ENCODE data around the gene MYL7.
"Not testable (repeated sequence)": the region's sequence is repeated elsewhere in the genome, so short reads cannot be mapped to it uniquely, and the experiment has no call there.

Gene MYL7

GRCh38 chr7:44132039-44132438 is 9.1 kb downstream of the MYL7 start:
- H3K36me3 ChIP-seq (ENCODE audit: insufficient read depth) = no peaks in the 10 kb centered on the region
- no peaks in the 10 kb centered on the region for H3K4me1 ChIP-seq (ENCODE audit: low read depth, poor library complexity, severe bottlenecking)
- H3K4me3 ChIP-seq (IDR thresholded peaks at IDR 0.05; ENCODE audit: insufficient read depth, low read depth, low read length) = no peak overlapping the region
- H3K27me3 ChIP-seq (ENCODE audit: insufficient read depth, low read depth) = no peaks in the 10 kb centered on the region
- H2AFZ ChIP-seq (ENCODE audit: low read depth) = no peak overlapping the region
- H3K4me2 ChIP-seq = no peak overlapping the region
- TF ChIP-seq CTCF (conservative IDR thresholded peaks at IDR 0.05; ENCODE audit: low read depth, low read length) = no peak
- no peak overlapping the region for H3K9ac ChIP-seq
- H4K20me1 ChIP-seq (ENCODE audit: insufficient read depth) = no peaks in the 10 kb centered on the region
- no peak overlapping the region for H3K27ac ChIP-seq
- H3K79me2 ChIP-seq (ENCODE audit: insufficient read depth, low read depth) = no peaks in the 10 kb centered on the region

GRCh38 chr7:44131173-44132029 is 9.7 kb downstream of the MYL7 start:
- TF ChIP-seq CTCF (conservative IDR thresholded peaks at IDR 0.05; ENCODE audit: low read depth, low read length) = no peak; the same call in 1 of the 2 replicates
- Histone ChIP-seq H3K36me3 (ENCODE audit: insufficient read depth) (no peaks in the 10 kb centered on the region), H3K27ac (no peak overlapping the region), H4K20me1 (ENCODE audit: insufficient read depth) (no peaks in the 10 kb centered on the region), H3K79me2 (ENCODE audit: insufficient read depth, low read depth) (no peaks in the 10 kb centered on the region), H3K9ac (no peak overlapping the region), H3K4me1 (ENCODE audit: low read depth, poor library complexity, severe bottlenecking) (no peaks in the 10 kb centered on the region), H3K4me3 (IDR thresholded peaks at IDR 0.05; ENCODE audit: insufficient read depth, low read depth, low read length) (no peak overlapping the region), H3K27me3 (ENCODE audit: insufficient read depth, low read depth) (no peaks in the 10 kb centered on the region), H2AFZ (ENCODE audit: low read depth) (no peak overlapping the region), H3K4me2 (no peak overlapping the region)

- H3K36me3 ChIP-seq (ENCODE audit: insufficient read depth) = no peaks in the 10 kb centered on the region
- H3K27me3 ChIP-seq (ENCODE audit: insufficient read depth, low read depth) = no peaks in the 10 kb centered on the region
- no peak overlapping the region for H3K9ac ChIP-seq
- no peak overlapping the region for H2AFZ ChIP-seq (ENCODE audit: low read depth)
- H3K4me3 ChIP-seq (IDR thresholded peaks at IDR 0.05; ENCODE audit: insufficient read depth, low read depth, low read length) = no peak overlapping the region
- H3K4me2 ChIP-seq = no peak overlapping the region
- H3K27ac ChIP-seq = no peak overlapping the region
- no peaks in the 10 kb centered on the region for H4K20me1 ChIP-seq (ENCODE audit: insufficient read depth)
- H3K79me2 ChIP-seq (ENCODE audit: insufficient read depth, low read depth) = no peaks in the 10 kb centered on the region
- TF ChIP-seq CTCF (conservative IDR thresholded peaks at IDR 0.05; ENCODE audit: low read depth, low read length) = no peak
- H3K4me1 ChIP-seq (ENCODE audit: low read depth, poor library complexity, severe bottlenecking) = peaks cover 4% of the 10 kb centered on the region
Observed at GRCh38 chr7:44128721-44129582, 12.2 kb downstream of the MYL7 start.

GRCh38 chr7:44127161-44127560 is 14.0 kb downstream of the MYL7 start:
- no peak overlapping the region for H3K4me2 ChIP-seq
- H4K20me1 ChIP-seq (ENCODE audit: insufficient read depth) = no peaks in the 10 kb centered on the region
- H3K79me2 ChIP-seq (ENCODE audit: insufficient read depth, low read depth) = peaks cover 10% of the 10 kb centered on the region
- no peaks in the 10 kb centered on the region for H3K36me3 ChIP-seq (ENCODE audit: insufficient read depth)
- H3K27ac ChIP-seq = no peak overlapping the region
- H3K4me3 ChIP-seq (IDR thresholded peaks at IDR 0.05; ENCODE audit: insufficient read depth, low read depth, low read length) = no peak overlapping the region
- no peaks in the 10 kb centered on the region for H3K27me3 ChIP-seq (ENCODE audit: insufficient read depth, low read depth)
- H3K4me1 ChIP-seq (ENCODE audit: low read depth, poor library complexity, severe bottlenecking) = peaks cover 7% of the 10 kb centered on the region
- TF ChIP-seq CTCF (conservative IDR thresholded peaks at IDR 0.05; ENCODE audit: low read depth, low read length) = no peak
- no peak overlapping the region for H2AFZ ChIP-seq (ENCODE audit: low read depth)
- no peak overlapping the region for H3K9ac ChIP-seq

GRCh38 chr7:44126574-44126973 is 14.6 kb downstream of the MYL7 start:
- H3K4me2 ChIP-seq; H3K4me3 ChIP-seq (IDR thresholded peaks at IDR 0.05; ENCODE audit: insufficient read depth, low read depth, low read length); H3K27ac ChIP-seq; H3K9ac ChIP-seq; H3K36me3 ChIP-seq (ENCODE audit: insufficient read depth); H3K27me3 ChIP-seq (ENCODE audit: insufficient read depth, low read depth); H2AFZ ChIP-seq (ENCODE audit: low read depth); H4K20me1 ChIP-seq (ENCODE audit: insufficient read depth): not testable (repeated sequence)
- Histone ChIP-seq H3K79me2 (ENCODE audit: insufficient read depth, low read depth) (peaks cover 16% of the 10 kb centered on the region), H3K4me1 (ENCODE audit: low read depth, poor library complexity, severe bottlenecking) (peaks cover 13% of the 10 kb centered on the region)
